Measurements from ENCODE around the gene ARHGEF10L.
"Not testable (repeated sequence)": the region's sequence is repeated elsewhere in the genome, so short reads cannot be mapped to it uniquely, and the experiment has no call there.

ARHGEF10L gene

GRCh38 chr1:17746281-17746680, 206.8 kb downstream of the ARHGEF10L start:
- DNase-seq = not testable (repeated sequence)

GRCh38 chr1:17746920-17747319, 207.4 kb downstream of the ARHGEF10L start:
- DNase-seq = no peak
